GM19099 (cell line): ENCODE measurements around the gene OR52L1.

ENCODE experiments used
- POLR2A ChIP-seq: IDR thresholded peaks from 3 replicates; pipeline ENCODE4 v1.6.1; 2011; ENCODE audit warnings: low read depth; ENCODE audit not compliant: insufficient read length; ENCODE audit errors: extremely low read depth

OR52L1 gene

GRCh38 chr11:5968394-5968793, 18.4 kb downstream of the OR52L1 start, which contains the start of gene OR56A5:
Gene OR56A5 (minus strand): TSS chr11:5968494. CDS start chr11:5968494, 0 bp downstream.
- no peak for TF ChIP-seq POLR2A

GRCh38 chr11:5967708-5968107, 19.1 kb downstream of the OR52L1 start:
- no peak for TF ChIP-seq POLR2A

- TF ChIP-seq POLR2A = no peak
These were observed 19.8 kb downstream of the OR52L1 start for GRCh38 chr11:5966958-5967357.

- no peak for TF ChIP-seq POLR2A
These were observed 31.2 kb downstream of the OR52L1 start for GRCh38 chr11:5955586-5955985.

GRCh38 chr11:5941951-5942350, 44.8 kb downstream of the OR52L1 start, which contains the start of gene OR56A3:
Gene OR56A3 (plus strand): TSS chr11:5942251. CDS start chr11:5947347, 5,096 bp downstream.
- TF ChIP-seq POLR2A = no peak

- no peak for TF ChIP-seq POLR2A
These were observed 46.0 kb downstream of the OR52L1 start for GRCh38 chr11:5940748-5941147.

- no peak for TF ChIP-seq POLR2A
These were observed 48.2 kb downstream of the OR52L1 start for GRCh38 chr11:5938603-5938965.

- TF ChIP-seq POLR2A = no peak
These were observed 48.8 kb downstream of the OR52L1 start for GRCh38 chr11:5937868-5938602.
